Jurkat, Clone E6-1 (cell line): Measurements from ENCODE around the gene P2RX3.
A peak's percentile ranks its signal among the peaks of the same experiment; 100 is the strongest.

Experiments used
- DNase-seq: peaks from one replicate; pipeline ENCODE4 v3.0.0-alpha.2; 2011; ENCODE audit warnings: low read depth, low spot score
- H3K4me3 ChIP-seq: 2 replicates; pipeline ENCODE4 v1.5.1; 2011; ENCODE audit warnings: mild to moderate bottlenecking, low read length, control low read depth, moderate library complexity

The P2RX3 gene

DNA sequence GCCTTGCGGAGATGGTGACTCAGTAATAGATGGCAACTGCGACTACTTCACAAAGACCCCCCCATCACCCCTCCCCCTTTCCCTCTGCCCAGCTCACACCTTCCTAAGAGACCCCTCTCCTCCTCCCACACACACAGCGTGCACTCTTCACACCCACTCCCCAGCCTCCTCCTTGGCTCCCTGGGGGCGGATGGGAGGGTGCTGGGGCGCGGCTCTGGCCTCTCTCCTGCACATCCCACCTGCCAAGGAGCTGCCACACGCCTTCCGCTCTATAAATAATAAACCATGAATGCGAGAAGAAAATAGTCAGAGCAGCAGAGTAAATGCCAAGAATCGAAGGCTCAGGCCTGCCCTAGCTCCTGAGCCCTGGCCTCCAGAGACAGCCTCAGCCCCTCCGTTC is 4.5 kb downstream of the P2RX3 start:
- no peak overlapping the region for H3K4me3 ChIP-seq
- DNase-seq = no peak

- no peak overlapping the region for H3K4me3 ChIP-seq
- DNase-seq = no peak
These were observed 5.7 kb downstream of the P2RX3 start for GRCh38 chr11:57343825-57344224.

DNA sequence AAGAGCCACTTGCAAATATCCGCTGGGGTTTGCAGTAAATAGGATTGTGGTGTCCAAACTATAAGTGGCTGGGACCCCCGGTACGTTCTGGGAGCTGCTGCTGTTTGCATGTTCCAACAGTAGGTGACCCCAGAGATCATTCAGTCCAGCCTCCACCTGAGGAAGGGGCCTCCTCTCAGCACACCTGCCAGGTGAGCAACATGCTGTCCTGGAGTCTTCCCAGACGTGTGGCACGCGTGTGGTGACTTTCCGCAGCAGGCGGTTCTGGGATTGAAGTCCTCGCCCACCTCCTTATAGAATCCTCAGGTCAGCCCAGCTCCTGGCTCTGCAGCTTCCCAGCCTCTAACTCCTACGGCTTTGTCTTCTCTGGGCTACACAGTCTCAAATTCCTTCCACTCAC is 6.7 kb downstream of the P2RX3 start:
- no peak overlapping the region for H3K4me3 ChIP-seq
- no peak for DNase-seq

DNA sequence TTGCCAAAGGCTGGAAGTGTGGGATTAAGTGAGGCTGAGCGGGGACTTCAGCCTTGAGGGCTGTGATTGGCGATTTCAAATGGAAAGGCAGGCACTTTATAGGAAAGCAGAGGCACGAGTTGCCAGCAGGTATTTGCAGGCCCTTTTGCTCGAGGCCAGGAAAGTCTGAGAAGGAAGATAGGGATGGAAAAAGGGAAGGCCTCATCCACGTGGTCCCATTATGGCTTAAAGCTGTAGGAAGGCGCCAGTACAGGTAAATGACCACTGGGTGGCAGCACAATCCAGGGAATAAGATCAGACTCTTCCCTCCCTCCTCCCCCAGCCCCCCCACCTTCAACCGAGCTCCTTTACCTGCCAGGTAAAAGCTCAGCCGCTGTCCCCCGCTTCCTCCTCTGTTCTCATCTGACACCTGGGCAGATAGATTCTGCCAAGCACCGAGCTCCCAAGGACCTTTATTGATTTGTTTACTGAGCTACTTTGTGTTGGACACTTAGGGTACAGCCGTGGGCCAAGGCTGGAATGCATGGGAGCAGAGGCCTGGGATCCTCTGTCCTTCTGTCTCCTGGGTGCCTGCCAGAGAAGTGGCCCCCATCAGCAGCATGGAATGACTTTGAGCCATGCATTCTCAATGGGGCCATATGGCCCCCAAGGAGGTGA is 7.5 kb downstream of the P2RX3 start:
- DNase-seq = peak; percentile 66
- no peak overlapping the region for H3K4me3 ChIP-seq

GRCh38 chr11:57347336-57347735 is 9.2 kb downstream of the P2RX3 start:
- no peak overlapping the region for H3K4me3 ChIP-seq
- no peak for DNase-seq

DNA sequence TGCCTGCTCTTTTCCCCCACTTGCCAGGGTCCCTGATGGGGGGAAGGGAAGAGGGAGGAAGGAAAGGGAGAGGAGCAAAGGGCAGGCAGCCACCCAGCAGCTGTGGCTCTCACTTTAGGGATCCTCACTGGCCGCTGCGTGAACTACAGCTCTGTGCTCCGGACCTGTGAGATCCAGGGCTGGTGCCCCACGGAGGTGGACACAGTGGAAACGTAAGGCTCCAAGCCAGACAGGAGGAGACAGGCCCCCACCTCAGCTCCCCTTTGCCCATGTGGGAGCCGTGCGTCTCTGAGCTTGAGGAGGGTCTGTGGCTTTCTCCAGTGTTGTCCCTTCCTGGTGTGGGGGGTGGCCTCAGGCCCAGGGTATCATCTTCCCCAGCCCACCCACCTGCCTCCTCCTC is 9.9 kb downstream of the P2RX3 start:
- no peak overlapping the region for H3K4me3 ChIP-seq
- no peak for DNase-seq

- H3K4me3 ChIP-seq = no peak overlapping the region
- DNase-seq = no peak
These were observed 10.6 kb downstream of the P2RX3 start for GRCh38 chr11:57348636-57349313.

DNA sequence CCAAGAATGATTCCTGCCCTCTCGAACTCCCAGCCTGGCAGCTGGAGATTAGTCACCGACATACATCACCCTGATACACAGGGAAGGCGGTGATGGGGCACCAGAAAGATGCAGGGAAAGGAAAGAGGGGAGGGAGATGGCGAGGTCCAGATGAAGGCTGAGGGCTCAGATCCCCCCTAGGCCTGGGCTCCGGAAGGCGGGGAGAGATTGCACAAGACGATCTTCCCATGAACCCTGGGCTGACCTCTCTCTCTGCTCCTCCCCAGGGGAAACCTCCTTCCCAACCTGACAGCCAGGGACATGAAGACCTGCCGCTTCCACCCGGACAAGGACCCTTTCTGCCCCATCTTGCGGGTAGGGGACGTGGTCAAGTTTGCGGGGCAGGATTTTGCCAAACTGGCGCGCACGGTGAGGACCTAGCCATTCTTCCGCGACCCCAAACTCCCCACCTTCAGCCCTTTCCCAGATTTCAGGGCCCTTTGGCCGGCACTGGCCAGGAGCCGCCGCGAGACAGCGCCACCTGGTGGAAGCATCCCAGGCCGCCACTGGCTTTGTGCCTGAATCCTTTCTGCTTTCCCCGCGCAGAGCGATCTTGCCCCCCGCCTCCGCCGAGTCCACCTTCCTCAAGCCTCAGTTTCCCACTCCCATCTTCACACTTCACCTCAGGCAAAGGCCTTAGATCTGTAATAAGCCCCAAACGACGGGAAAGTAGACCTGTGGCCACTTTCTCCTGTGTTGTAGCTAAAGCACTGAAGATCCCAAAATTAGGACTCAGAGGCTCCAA is 11.5 kb downstream of the P2RX3 start:
- no peak for DNase-seq
- no peak overlapping the region for H3K4me3 ChIP-seq

- no peak overlapping the region for H3K4me3 ChIP-seq
- no peak for DNase-seq
These were observed 14.9 kb downstream of the P2RX3 start for GRCh38 chr11:57353036-57353435.

DNA sequence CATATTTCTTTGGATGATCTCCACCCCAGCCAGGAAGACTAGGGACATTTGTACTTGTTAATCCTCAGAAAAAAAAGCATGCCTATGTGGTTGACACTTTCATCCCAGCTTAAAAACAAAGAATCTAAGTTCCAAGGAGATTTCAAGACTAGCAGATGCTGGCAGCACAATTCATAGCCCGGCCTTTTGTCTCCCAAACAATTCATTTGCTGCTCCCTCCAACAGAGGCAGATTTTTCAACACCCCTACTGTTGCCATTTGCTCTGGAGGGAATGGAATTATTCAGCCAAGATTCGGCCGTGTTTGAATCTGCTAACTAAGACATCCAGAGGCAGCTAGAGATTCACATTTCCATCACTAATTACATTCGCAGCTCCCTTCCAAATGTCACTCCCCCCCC is 15.3 kb downstream of the P2RX3 start:
- DNase-seq = no peak
- no peak overlapping the region for H3K4me3 ChIP-seq

DNA sequence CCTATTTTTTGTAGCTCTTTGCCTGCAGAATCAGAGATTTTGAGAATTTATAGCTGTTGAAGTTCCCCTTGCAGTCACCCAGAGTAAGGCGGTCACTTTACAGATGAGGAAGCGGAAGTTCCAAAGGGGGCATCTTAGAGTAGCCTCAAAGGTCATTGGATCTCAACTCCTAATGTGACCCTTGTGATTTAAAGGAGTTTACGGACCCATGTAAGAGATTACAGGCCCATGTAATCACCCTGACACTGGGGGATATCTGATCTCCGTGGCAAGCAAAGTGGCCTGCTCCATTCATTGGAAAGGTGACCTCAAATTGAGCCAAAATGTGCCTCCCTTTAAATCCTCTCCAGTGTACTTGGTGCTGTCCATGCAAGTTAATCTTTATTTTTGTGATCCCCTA is 15.7 kb downstream of the P2RX3 start:
- no peak overlapping the region for H3K4me3 ChIP-seq
- no peak for DNase-seq

- no peak for DNase-seq
- no peak overlapping the region for H3K4me3 ChIP-seq
These were observed 16.5 kb downstream of the P2RX3 start for GRCh38 chr11:57354699-57355098.

DNA sequence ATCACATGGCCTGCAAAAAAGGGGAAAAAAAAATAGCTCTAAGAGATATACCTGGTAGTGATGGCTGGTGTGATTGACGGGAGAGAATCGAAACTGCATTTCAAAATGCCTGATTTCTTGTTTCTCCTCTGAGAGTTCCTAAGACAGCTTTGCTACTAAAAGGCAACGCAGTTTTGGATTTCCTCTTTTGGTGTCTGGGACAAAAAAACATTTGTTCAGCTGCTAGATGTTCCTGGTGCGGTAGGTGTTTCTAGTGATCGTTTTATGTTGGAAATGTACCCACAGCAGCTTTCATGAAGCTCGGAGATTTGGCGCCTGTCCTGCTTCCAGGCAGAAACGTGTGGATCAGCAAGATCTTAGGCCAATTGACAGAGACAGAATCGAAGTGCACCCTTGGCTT is 18.1 kb downstream of the P2RX3 start:
- DNase-seq = no peak
- H3K4me3 ChIP-seq = no peak overlapping the region

DNA sequence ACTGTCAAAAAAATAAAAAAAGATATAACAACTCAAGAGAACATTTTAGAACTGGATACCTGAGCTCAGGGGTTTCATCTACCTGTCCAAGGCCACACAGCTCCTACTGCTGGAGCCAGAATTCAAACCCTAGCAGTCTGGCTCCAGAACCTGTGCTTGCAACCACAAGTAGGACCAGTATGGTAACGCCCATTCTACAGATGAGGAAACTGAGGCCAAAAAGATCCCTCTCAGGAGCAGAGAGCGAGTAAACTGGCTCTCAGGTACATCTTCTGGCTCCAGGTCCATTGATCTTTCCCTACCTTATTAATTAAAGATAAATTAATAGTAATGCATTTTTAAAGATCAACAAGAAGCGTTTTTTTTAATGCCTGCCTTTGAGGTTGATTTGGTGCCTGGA is 19.2 kb downstream of the P2RX3 start:
- H3K4me3 ChIP-seq = no peak overlapping the region
- no peak for DNase-seq

DNA sequence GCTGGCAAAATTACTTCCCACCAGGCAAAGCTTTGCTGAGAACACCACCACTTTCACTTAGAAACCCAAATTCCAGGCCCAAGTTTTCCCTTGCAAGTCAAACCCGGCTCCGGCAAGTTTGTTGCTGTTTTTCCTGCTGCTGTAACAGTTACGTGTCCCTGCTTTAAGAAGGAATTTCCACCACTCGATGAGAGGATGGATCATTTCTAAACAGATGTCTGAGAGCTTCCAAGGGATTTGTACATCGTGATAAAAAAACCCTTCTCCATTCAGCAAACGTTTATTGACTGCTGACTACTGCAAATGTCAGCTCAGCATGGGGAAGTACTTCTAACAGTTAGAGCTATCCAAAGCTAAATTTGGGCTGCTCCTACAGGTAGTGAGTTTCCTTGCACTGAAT is 19.7 kb downstream of the P2RX3 start:
- no peak for DNase-seq
- no peak overlapping the region for H3K4me3 ChIP-seq

- H3K4me3 ChIP-seq = no peak overlapping the region
- DNase-seq = no peak
These were observed 20.4 kb downstream of the P2RX3 start for GRCh38 chr11:57358543-57358961.

DNA sequence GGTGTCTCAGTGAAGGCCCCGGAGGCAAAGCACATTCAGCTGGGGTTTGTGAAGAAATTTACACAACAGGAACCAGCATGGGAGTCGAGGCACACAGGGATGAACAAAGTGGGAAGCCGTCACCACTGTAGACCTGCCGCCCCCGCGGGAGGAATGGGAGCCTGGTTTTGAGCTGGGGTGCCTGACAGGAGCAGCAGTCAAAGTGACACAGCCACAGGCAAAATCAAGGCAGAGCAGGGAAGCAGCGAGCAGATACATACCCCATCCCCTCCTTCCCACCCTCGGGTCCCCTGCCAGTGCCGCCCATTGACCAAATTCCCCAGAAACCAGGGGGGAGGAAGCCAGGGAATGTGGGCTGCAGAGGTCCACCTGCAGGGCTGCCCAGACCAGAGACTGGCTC is 20.8 kb downstream of the P2RX3 start:
- no peak for DNase-seq
- H3K4me3 ChIP-seq = no peak overlapping the region

- no peak for DNase-seq
- no peak overlapping the region for H3K4me3 ChIP-seq
These were observed 21.2 kb downstream of the P2RX3 start for GRCh38 chr11:57359396-57359795.

DNA sequence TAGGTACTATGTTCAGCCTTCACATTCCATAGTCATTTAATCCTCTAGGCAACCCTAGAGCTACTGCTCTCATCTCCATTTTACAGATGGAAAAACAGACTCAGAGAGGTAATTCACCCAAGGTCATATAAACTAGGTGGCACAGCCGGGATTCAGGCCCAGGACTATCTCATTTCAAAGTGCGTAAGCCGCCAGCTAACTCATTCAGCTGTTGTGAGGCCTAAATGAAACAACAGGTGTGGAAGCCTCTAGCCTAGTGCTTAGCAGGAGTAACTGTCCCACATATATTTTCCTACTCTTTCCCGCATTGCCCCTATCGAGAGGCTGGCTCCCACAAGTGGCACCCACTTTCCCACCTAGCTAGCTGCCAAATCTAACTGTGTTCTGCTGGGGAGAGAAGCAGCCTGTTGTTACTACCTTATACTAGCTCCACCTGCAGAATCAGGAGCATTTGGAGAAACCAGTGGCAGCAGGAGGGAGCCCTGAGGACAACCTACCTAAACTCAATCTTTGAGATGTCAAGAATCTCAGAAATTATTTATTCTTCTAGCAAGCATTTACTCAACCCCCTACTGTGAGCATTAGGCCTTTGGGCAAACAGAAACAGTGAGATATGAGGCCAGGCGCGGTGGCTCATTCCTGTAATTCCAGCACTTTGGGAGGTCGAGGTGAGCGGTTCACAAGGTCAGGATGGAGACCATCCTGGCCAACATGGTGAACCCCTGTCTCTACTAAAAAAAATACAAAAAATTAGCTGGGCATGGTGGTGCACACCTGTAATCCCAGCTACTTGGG is 21.9 kb downstream of the P2RX3 start:
- no peak for DNase-seq

DNA sequence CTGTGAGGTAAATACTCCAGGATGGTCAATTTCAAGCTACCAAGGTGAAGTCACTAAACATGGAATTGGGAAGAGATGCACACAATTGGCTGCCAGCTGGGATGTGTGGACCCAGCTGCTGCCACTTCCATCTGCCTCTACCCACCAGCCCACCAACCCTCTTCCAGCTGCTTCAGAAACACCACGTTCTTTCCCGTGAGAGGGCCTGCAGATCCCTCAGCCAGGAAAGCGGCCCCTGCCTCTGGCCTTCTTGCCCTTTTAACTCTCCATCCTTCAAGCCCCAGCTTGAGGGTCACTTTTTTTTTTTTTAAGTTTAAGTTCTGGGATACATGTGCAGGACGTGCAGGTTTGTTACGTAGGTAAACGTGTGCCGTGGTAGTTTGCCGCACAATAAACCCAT is 22.8 kb downstream of the P2RX3 start:
- DNase-seq = no peak
- H3K4me3 ChIP-seq = no peak overlapping the region

More for the DNA sequence above, 21.9 kb downstream of the P2RX3 start:
- H3K4me3 ChIP-seq = no peak overlapping the region
